Fibroblast of skin of back (primary cell): Measurements from ENCODE around the gene TNS3. TPM values are rescaled to one million over a fixed set of nuclear protein-coding genes. Genes with fewer than 3 reads are reported as not detected.
"Not testable (repeated sequence)": the region's sequence is repeated elsewhere in the genome, so short reads cannot be mapped to it uniquely, and the experiment has no call there.

ENCODE experiments used
- DNase-seq: peaks from one replicate; pipeline ENCODE4 v3.0.0-alpha.2; 2013
- polyA plus RNA-seq, 2 experiments: library from polyadenylated mRNA; unstranded; fragments of 120-200 nt; gene quantifications; one replicate each; pipeline ENCODE4 v1.2.1, GENCODE V29; 2013; ENCODE audit not compliant: insufficient read length in 2 of 2

The TNS3 gene
- polyA plus RNA-seq (2013, experiment 1 of 2; ENCODE audit: insufficient read length) = 32.4 TPM
- 41.0 TPM for polyA plus RNA-seq (2013, experiment 2 of 2; ENCODE audit: insufficient read length)

DNA sequence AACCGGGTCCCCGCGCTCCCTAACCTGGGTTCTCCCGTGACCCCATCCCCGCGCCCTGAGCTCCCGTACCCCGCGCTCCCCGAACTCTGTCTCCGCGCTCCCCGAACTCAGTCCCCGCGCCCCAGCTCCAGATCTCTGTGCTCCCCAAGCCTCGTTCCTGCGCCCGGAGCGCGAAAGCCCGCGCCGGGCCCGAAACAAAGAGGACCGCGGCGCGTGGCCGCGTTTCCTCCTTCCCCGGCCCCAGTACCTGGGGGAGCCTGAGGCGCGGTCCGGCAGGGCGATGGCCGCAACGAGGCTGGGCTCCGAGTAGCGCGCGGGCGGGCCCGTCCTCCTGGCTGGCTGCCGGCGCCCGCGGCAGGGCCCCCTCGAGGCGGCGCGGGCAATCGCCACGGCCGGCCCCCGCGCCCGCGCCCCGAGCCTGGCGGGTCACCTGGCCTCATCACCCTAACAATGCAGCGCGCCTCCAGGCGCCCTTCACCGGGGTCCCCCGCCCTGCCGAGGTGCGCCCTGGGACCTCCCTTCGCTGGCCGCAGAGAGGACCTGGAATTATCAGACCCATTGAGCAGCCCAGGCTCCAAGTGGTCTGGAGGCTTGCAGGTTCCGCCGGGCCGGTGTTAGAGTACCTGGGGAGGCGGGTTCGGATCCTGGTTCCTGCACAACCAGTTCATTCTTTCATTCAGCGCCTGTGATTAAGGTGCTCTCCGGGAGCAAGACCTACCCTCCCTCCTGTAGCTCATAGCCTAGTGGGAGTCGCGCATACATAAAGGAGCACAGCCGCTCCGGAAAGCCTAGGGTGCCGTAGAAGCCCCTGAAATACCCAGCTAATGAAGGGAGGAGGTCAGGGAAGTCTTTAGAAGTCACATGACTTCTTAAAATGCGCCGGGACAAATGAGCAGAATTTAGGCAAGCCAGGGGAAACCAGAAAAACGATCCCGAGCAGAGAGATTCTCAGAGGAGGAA lies at the start of gene TNS3:
TNS3 (minus strand) TSS at position 308 of the 960 bp plus-strand sequence. CDS start 142,475 bp downstream, outside the sequence.
- DNase-seq = peak; percentile 53

- DNase-seq = no peak
Observed at GRCh38 chr7:47631711-47632110, 49.8 kb upstream of the TNS3 start.

DNA sequence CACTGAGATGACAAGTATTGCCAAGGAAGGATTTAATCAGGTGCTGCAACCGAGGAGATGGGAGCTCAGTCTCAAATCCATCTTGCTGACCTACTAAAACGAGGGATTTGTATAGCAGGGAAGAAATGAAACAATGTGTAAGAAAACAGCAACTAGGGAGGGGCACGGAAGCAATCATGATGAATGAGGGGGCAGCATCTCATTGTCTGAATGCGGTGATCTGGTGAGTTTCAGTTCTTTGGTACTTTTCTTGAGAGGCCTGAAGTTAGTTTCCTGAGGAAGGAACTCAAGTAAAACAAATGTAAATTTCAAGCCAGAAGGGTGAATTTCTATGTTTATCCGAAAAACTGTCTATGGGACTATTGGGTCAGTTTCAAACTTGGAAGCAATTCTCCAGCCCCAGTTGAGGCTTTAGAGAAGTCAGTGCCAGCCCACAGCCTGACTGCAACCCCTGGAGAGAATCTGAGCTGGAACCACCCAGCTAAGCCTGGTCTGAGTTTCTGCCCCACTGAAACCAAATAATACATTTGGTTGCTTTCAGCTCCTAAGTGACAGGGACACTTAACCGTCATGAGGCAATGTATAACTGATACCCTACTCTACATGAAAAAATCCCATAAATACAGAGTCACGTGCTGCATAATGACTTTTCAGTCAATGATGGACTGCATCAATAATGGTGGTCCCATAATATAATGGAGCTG lies 45.8 kb upstream of the TNS3 start:
- DNase-seq = no peak

- no peak for DNase-seq
Observed at GRCh38 chr7:47625861-47626715, 44.2 kb upstream of the TNS3 start.

DNA sequence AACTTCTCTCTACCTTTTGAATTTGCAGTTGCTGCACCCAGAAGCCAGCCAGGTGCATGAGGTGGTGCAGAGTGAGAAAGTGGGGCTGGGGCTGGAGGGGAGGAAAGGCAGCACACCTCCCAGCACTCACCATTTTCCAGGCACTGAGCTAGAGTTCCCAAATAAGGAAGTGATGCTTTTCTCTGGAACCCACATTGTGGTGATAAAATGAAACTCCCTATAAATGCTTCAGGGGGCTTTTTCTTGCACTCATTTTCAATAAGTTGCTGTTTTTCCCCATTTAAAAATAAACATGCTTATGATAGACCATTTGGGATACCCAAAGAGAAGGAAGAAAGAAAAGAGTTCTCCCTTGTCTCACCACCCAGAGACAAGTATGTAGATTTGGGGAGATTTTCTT lies 42.8 kb upstream of the TNS3 start:
- DNase-seq = no peak

DNA sequence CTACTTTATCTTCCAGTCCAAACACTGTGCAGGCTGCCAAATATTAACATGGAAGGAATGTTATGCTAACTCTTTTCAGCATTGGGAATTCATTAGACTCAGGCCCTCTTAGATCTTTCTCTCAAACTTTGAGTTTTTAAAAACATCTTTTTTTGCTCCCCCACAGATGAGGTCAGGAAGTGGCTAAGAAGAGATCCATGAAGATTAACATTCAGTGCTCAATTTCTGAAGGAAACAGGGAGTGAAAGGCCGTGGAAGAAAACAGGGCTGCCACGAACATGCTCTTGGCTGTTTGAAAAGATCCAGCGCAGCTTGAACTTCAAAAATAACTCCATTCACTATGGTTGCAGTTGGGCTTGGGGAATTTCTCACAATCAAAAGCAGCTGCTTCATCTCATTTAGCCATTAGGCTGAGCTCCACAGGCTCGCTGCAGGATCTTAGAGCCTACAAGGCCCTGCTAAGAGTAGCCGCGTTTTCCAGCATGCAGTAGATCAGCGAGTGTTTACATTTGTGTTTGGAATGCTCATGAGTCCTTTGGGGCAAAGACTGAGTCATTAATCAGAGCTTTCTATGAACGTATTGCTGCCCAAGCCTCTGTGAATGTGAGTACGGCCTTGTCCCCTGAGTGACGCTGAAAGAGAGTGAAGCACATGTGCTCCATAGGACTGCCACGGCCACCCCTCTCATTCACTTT lies 41.2 kb upstream of the TNS3 start:
- DNase-seq = peak; percentile 97

DNA sequence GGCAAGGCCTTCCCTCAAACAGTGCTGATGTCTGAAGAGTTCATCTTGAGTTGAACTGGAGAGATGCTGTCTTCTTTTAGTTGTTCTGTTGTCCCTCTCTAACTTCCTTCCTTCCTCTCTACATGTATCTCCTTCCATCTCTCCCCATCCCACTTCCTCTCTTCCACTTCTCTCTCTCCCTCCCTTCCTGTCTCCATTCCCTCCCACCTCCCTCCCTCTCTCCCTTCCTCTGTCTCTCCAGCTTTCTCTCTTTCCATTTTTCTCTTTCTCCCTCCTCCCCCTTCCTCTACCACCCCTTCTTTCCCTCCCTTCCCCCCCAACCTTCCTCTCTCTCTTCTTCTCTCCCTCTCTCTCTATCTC lies 40.7 kb upstream of the TNS3 start:
- DNase-seq = no peak

GRCh38 chr7:47621979-47622561 lies 40.2 kb upstream of the TNS3 start:
- no peak for DNase-seq

GRCh38 chr7:47621347-47621746 lies 39.4 kb upstream of the TNS3 start:
- no peak for DNase-seq

- no peak for DNase-seq
Observed at GRCh38 chr7:47619806-47620205, 37.9 kb upstream of the TNS3 start.

GRCh38 chr7:47617131-47617530 lies 35.2 kb upstream of the TNS3 start:
- no peak for DNase-seq

GRCh38 chr7:47614450-47614849 lies 32.5 kb upstream of the TNS3 start:
- DNase-seq = no peak

DNA sequence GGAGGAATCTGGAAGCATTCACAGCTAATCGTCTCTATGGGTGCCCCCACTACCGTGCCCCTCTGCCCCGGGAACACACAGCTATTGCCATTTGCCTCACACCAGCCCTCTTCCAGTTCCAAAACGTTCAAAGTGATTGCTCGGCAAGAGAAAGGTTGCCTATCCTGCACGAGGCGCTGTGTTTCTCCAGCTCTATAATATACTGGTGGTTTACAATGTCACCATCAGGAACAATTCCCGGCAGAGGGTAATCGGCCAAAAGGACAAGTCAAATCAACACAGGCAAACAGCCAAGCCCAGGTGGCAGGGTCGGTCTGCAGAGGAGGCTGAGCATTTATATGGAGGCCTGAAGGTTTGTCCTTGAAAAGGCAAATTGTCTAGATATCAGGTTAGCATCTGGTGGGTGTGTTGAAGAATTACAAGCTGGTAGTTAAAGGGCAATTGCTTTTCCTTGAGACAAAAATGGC lies 29.2 kb upstream of the TNS3 start:
- DNase-seq = no peak

GRCh38 chr7:47610506-47611044 lies 28.7 kb upstream of the TNS3 start:
- DNase-seq = peak; percentile 75

DNA sequence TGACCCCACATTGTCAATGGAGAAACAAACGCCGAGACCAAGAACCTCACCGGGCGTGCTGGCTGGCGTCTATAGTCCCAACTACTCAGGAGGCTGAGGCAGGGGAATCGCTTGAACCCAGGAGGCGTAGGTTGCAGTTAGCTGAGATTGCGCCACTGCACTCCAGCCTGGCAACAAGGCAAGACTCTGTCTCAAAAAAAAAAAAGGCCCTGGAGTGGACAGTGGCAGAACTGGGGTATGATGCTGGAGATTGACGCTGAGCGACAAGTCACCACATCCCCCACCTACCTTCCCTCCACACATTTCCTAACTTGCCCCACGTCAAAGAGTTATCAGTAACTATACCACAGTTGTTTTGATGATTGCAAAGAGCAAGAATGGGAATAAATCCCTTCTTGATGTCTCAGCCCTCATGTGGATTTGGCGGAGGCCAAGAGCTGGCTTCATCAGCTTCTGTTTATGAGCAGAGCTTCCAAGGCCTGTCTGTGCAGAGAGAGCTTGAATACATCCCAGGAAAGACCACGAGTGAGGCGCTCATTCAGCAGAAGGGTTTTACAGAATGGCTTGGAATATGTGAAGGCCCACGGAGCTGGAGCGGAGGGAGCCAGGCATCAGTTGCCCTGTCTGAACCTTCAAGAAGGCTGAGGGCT lies 28.0 kb upstream of the TNS3 start:
- DNase-seq = no peak

DNA sequence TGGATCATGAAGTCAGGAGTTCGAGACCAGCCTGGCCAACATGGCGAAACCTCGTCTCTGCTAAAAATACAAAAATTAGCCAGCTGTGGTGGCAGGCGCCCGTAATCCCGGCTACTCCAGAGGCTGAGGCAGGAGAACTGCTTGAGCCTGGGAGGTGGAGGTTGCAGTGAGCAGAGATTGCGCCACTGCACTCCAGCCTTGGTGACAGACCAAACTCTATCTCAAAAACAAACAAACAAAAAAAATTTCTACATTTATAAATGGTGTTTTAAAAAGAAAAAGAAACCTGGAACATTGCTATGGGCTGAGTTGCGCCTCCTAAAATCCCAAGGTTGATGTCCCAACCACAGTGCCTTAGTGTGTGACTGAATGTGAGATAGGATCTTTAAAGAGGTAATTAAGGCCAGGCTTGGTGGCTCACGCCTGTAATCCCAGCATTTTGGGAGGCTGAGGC lies 24.7 kb upstream of the TNS3 start:
- DNase-seq = not testable (repeated sequence)

DNA sequence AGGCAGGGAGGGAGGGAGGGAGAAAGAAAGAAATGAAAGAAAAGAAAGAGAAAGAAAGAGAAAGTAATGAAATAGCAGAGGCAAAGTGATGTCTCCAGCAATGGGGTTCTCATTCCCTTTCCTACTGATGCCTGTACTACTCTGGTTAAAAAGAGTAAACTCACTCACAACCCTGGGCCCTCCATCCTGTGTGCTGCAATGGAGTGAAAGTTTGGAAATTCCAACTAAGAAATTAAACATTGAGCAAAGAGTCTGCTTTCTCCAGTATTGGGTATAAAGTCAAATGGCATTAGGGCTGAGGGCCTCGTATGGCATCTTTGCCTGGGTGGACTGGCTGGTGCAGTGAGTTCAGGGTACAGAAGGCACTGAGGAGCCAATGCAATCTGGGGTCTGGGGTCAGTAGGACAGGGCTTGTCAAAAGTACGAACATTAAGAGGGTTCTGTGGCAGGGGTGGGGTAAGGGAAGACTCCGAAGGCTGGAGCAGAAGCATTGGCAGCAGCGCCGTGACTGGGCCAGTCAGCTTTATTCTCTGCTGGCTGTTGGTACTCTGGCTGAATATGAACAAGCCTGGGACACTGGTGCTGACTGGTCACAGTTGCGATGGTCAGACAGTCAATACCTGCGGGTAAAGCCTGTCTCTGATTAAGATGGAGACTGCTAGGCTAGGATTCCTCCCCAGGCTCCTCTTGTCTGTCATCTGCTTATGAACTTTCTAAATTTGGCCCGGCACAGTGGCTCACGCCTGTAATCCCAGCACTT lies 24.1 kb upstream of the TNS3 start:
- DNase-seq = no peak

DNA sequence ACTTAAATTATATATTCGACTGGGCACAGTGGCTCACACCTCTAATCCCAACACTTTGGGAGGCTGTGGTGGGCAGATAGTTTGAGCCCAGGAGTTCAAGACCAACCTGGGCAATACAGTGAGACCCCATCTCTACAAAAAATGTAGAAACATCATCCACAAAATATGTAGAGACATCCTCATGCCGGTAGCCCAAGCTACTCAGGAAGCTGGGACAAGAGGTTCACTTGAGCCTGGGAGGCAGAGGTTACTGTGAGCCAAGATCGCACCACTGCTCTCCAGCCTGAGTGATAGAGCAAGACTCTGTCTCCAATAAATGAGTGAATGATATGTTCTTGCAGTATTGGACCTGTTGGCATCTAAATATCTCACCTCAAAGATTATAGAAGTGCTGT lies 22.6 kb upstream of the TNS3 start:
- peak; percentile 47 for DNase-seq

- not testable (repeated sequence) for DNase-seq
Observed at GRCh38 chr7:47603514-47604255, 21.8 kb upstream of the TNS3 start.
